Measurements from ENCODE around the gene SDCCAG8. TPM values are rescaled to one million over a fixed set of nuclear protein-coding genes. Genes with fewer than 3 reads are reported as not detected.

The SDCCAG8 gene
- total RNA-seq, 1 donor from 2014 or later = 105 TPM

GRCh38 chr1:243499711-243500110 lies 243.9 kb downstream of the SDCCAG8 start:
- DNase-seq (ENCODE audit: low spot score) = no peak

- no peak for DNase-seq (ENCODE audit: low spot score)
Measured at GRCh38 chr1:243500512-243500911, 244.7 kb downstream of the SDCCAG8 start.

- DNase-seq (ENCODE audit: low spot score) = no peak
Measured at GRCh38 chr1:243501002-243501401, 245.2 kb downstream of the SDCCAG8 start.

- no peak for DNase-seq (ENCODE audit: low spot score)
Measured at GRCh38 chr1:243503155-243503554, 247.3 kb downstream of the SDCCAG8 start.

GRCh38 chr1:243505986-243506689 lies 250.3 kb downstream of the SDCCAG8 start:
- DNase-seq (ENCODE audit: low spot score) = no peak

GRCh38 chr1:243507001-243507671 lies 251.3 kb downstream of the SDCCAG8 start:
- DNase-seq (ENCODE audit: low spot score) = no peak

GRCh38 chr1:243507672-243508302 lies 251.9 kb downstream of the SDCCAG8 start:
- DNase-seq (ENCODE audit: low spot score) = no peak

- DNase-seq (ENCODE audit: low spot score) = no peak
Measured at GRCh38 chr1:243508303-243508713, 252.5 kb downstream of the SDCCAG8 start.

- no peak for DNase-seq (ENCODE audit: low spot score)
Measured at GRCh38 chr1:243508943-243509342, 253.1 kb downstream of the SDCCAG8 start.

- no peak for DNase-seq (ENCODE audit: low spot score)
Measured at GRCh38 chr1:243510928-243511327, 255.1 kb downstream of the SDCCAG8 start.

- no peak for DNase-seq (ENCODE audit: low spot score)
Measured at GRCh38 chr1:243513726-243514491, 258.1 kb downstream of the SDCCAG8 start.

- no peak for DNase-seq (ENCODE audit: low spot score)
Measured at GRCh38 chr1:243514927-243515326, 259.1 kb downstream of the SDCCAG8 start.

GRCh38 chr1:243520831-243521230 lies 265.0 kb downstream of the SDCCAG8 start:
- DNase-seq (ENCODE audit: low spot score) = no peak

GRCh38 chr1:243523766-243524165 lies 267.9 kb downstream of the SDCCAG8 start:
- DNase-seq (ENCODE audit: low spot score) = no peak

GRCh38 chr1:243525085-243525487 lies 269.2 kb downstream of the SDCCAG8 start:
- no peak for DNase-seq (ENCODE audit: low spot score)

GRCh38 chr1:243526180-243526579 lies 270.3 kb downstream of the SDCCAG8 start:
- no peak for DNase-seq (ENCODE audit: low spot score)

- DNase-seq (ENCODE audit: low spot score) = no peak
Measured at GRCh38 chr1:243528459-243529121, 272.7 kb downstream of the SDCCAG8 start.

GRCh38 chr1:243529512-243529911 lies 273.7 kb downstream of the SDCCAG8 start:
- no peak for DNase-seq (ENCODE audit: low spot score)

- DNase-seq (ENCODE audit: low spot score) = no peak
Measured at GRCh38 chr1:243535014-243535413, 279.2 kb downstream of the SDCCAG8 start.

GRCh38 chr1:243539636-243540035 lies 283.8 kb downstream of the SDCCAG8 start:
- no peak for DNase-seq (ENCODE audit: low spot score)

- DNase-seq (ENCODE audit: low spot score) = no peak
Measured at GRCh38 chr1:243542739-243543415, 287.0 kb downstream of the SDCCAG8 start.
